OCI-LY1 (cell line): ENCODE results near the gene COX10.
"Not testable (repeated sequence)": the region's sequence is repeated elsewhere in the genome, so short reads cannot be mapped to it uniquely, and the experiment has no call there.

ENCODE experiments used
- H2AFZ ChIP-seq: fragments of 200-600 bp; sonication (generic), shearing (Covaris generic); 2 replicates; pipeline ENCODE4 v1.6.0; 2014; ENCODE audit warnings: antibody characterized with exemption, mild to moderate bottlenecking, low read length
- H3F3A ChIP-seq: fragments of 200-600 bp; sonication (generic), shearing (Covaris generic); 2 replicates; pipeline ENCODE4 v1.6.0; 2014; ENCODE audit warnings: mild to moderate bottlenecking, antibody characterized with exemption, low read length, moderate library complexity; ENCODE audit not compliant: insufficient read depth
- H3K27ac ChIP-seq: fragments of 200-600 bp; sonication (generic); 2 replicates; pipeline ENCODE4 v1.5.1; 2014; ENCODE audit warnings: low read length, mixed run types, mild to moderate bottlenecking, low read depth; ENCODE audit not compliant: poor library complexity, severe bottlenecking
- H3K27me3 ChIP-seq: fragments of 200-600 bp; sonication (generic); 2 replicates; pipeline ENCODE4 v1.6.0; 2014; ENCODE audit warnings: antibody characterized with exemption, mild to moderate bottlenecking, low read length, moderate library complexity; ENCODE audit not compliant: insufficient read depth
- H3K36me3 ChIP-seq: fragments of 200-600 bp; sonication (generic); 2 replicates; pipeline ENCODE4 v1.6.1; 2014; ENCODE audit warnings: mild to moderate bottlenecking, antibody characterized with exemption, low read length, moderate library complexity, mixed read lengths; ENCODE audit not compliant: insufficient read depth
- H3K4me1 ChIP-seq: fragments of 200-600 bp; sonication (generic); 2 replicates; pipeline ENCODE4 v1.5.1; 2014; ENCODE audit warnings: mild to moderate bottlenecking, low read length, moderate library complexity; ENCODE audit not compliant: insufficient read depth, severe bottlenecking
- H3K4me2 ChIP-seq: fragments of 200-600 bp; sonication (generic), shearing (Covaris generic); 2 replicates; pipeline ENCODE4 v1.6.1; 2014; ENCODE audit warnings: low read length
- H3K4me3 ChIP-seq: fragments of 200-600 bp; sonication (generic); 2 replicates; pipeline ENCODE4 v1.5.1; 2014; ENCODE audit warnings: low read length, low read depth, mild to moderate bottlenecking, mixed read lengths; ENCODE audit not compliant: poor library complexity, severe bottlenecking
- H3K79me2 ChIP-seq: fragments of 200-600 bp; shearing (Covaris generic); 2 replicates; pipeline ENCODE4 v1.6.1; 2016; ENCODE audit warnings: mixed run types, low read length, mixed read lengths; ENCODE audit not compliant: insufficient read depth
- H3K9ac ChIP-seq: fragments of 200-600 bp; sonication (generic), shearing (Covaris generic); 2 replicates; pipeline ENCODE4 v1.6.1; 2014; ENCODE audit warnings: mild to moderate bottlenecking, low read length, mixed read lengths
- H3K9me2 ChIP-seq: fragments of 200-600 bp; sonication (generic), shearing (Covaris generic); 2 replicates; pipeline ENCODE4 v1.6.1; 2014; ENCODE audit warnings: low read depth, mild to moderate bottlenecking, low read length, mixed read lengths
- H3K9me3 ChIP-seq: fragments of 200-600 bp; shearing (Covaris generic); 2 replicates; pipeline ENCODE4 v1.6.1; 2014; ENCODE audit warnings: low read length, mixed read lengths
- H4K20me1 ChIP-seq: fragments of 200-600 bp; sonication (generic), shearing (Covaris generic); 2 replicates; pipeline ENCODE4 v1.6.0; 2016; ENCODE audit warnings: mild to moderate bottlenecking, low read length; ENCODE audit not compliant: insufficient read depth
- CTCF ChIP-seq: fragments of 200-600 bp; sonication (generic), shearing (Covaris generic); IDR thresholded peaks from 2 replicates; pipeline ENCODE4 v1.5.1; 2017; ENCODE audit warnings: mild to moderate bottlenecking, antibody characterized with exemption, low read length, moderate library complexity, mixed read lengths
- EZH2 ChIP-seq: fragments of 200-600 bp; sonication (generic), shearing (Covaris generic); IDR thresholded peaks from 2 replicates; pipeline ENCODE4 v1.8.0; 2017; ENCODE audit warnings: borderline replicate concordance, mixed run types, mild to moderate bottlenecking, antibody characterized with exemption, low read length, moderate library complexity, mixed read lengths

COX10 gene

DNA sequence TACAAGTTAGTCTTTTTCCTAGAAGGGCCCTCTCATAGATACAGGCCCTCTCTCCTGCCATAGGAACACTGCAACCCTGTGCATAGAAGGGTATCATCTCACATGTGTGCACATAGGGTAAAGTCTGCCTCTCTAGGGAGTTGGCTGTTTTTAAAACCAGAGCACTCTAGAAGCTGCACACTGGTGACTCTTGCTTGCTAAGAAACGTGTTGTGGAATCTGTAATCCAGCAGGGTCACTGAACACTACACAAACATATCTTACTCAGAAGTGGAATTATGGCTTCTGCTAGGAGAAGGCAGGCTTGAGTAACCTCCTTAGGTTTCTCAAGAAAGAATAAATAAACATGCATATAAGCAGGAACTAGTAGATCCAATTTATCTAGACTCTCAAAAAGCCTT is 121.5 kb downstream of the COX10 start:
- H3K79me2 ChIP-seq, H3K9me2 ChIP-seq, H2AFZ ChIP-seq, H3K9me3 ChIP-seq, H4K20me1 ChIP-seq, H3F3A ChIP-seq, H3K27me3 ChIP-seq, H3K9ac ChIP-seq, H3K27ac ChIP-seq, H3K4me2 ChIP-seq, H3K4me3 ChIP-seq, H3K36me3 ChIP-seq: not testable (repeated sequence)
- H3K4me1 ChIP-seq = peaks cover 26% of the 10 kb centered on the region

DNA sequence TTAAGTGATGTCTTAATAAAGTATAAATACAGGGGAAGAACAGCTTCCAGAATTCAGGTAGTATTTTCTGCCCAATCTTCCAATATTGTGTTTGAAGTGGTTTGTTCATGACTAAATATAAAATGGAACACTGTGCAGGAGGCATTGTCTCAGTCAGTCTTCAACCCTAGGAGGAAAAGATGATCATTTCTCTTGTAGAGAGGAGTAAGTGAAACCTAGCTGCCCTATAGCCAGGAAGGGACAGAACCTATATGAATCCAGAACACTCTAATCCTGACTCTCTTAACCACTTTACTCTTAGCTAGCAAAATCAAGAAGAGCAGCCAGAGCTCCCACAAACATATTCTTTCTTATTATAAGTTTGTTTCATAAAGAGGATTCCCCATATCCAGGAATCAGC is 122.2 kb downstream of the COX10 start:
- H3K9me2 ChIP-seq, H3K36me3 ChIP-seq, H3K79me2 ChIP-seq, H3F3A ChIP-seq, H3K27me3 ChIP-seq, H3K27ac ChIP-seq, H3K4me2 ChIP-seq, H2AFZ ChIP-seq, H3K4me3 ChIP-seq, H3K9ac ChIP-seq, H4K20me1 ChIP-seq, H3K9me3 ChIP-seq: not testable (repeated sequence)
- H3K4me1 ChIP-seq = peaks cover 32% of the 10 kb centered on the region

DNA sequence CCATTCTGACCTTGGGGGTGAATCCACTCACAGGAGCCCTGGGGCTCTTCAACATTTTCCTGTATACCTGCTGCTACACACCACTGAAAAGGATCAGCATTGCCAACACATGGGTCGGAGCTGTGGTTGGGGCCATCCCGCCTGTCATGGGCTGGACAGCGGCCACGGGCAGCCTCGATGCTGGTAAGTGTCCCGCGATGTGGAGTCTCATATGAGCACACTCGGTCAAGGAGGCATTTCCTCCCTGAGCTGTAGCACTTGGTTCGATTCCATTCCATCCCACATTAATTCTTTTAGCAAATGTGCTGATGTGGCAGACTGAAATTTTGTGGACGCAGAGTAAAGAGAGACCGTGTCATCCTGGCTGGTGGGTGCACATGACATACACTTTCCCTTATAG is 122.7 kb downstream of the COX10 start:
- H3K9ac ChIP-seq, H2AFZ ChIP-seq, H3K79me2 ChIP-seq, H3K27me3 ChIP-seq, H4K20me1 ChIP-seq, H3K9me2 ChIP-seq, H3F3A ChIP-seq, H3K27ac ChIP-seq, H3K4me3 ChIP-seq, H3K9me3 ChIP-seq, H3K36me3 ChIP-seq: not testable (repeated sequence)
- Histone ChIP-seq H3K4me2 (peak overlapping the region; percentile 42; the same call in 1 of the 2 replicates), H3K4me1 (peaks cover 34% of the 10 kb centered on the region)

- not testable (repeated sequence) for H3K27ac ChIP-seq, H3K9me3 ChIP-seq, H3K9ac ChIP-seq, H3K9me2 ChIP-seq, H3F3A ChIP-seq, H2AFZ ChIP-seq, H3K4me3 ChIP-seq, H4K20me1 ChIP-seq, H3K79me2 ChIP-seq, H3K27me3 ChIP-seq, H3K36me3 ChIP-seq
- Histone ChIP-seq H3K4me2 (peak overlapping the region; percentile 42; the same call in 1 of the 2 replicates), H3K4me1 (peaks cover 34% of the 10 kb centered on the region)
Observed at GRCh38 chr17:14192636-14193344, 123.5 kb downstream of the COX10 start.

DNA sequence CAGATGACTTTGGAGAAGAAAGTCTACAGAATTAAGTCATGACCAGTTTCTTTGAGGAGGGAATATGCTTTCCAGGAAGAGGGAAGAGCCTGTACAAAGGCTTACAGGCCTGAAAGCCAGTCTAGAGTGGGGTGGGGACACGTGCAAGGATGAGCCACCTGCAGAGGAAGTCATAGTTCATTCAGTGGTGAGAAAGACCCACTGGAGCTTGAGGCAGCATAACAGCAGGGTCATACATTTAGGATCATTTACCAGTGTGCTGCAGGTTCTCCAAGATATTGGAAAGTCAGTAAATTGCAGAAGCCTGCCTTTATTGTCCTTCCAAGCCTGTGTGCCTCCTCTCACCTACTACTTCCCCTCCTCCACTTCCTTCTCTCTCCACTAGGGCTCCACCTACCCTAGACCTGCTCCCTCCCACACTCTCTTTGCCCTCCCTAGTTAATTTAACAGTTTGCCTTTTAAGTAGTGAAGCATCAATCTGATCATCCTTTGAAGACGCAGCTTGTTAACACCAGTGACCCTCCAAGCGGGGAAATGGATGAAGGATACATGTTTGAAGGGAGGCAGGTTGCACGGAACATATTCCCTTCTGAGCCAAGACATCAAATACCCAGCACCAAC is 127.2 kb downstream of the COX10 start:
- H3K27me3 ChIP-seq = no peaks in the 10 kb centered on the region
- H2AFZ ChIP-seq = no peak overlapping the region
- H4K20me1 ChIP-seq = no peaks in the 10 kb centered on the region
- H3K9me3 ChIP-seq = no peaks in the 10 kb centered on the region
- no peaks in the 10 kb centered on the region for H3K79me2 ChIP-seq
- peaks cover 26% of the 10 kb centered on the region for H3K4me1 ChIP-seq
- H3K36me3 ChIP-seq = peaks cover 11% of the 10 kb centered on the region
- no peaks in the 10 kb centered on the region for H3F3A ChIP-seq
- H3K9ac ChIP-seq = no peak overlapping the region
- H3K27ac ChIP-seq = no peak overlapping the region
- H3K4me2 ChIP-seq = no peak overlapping the region
- TF ChIP-seq EZH2 = no peak
- peak; percentile 39; the same call in 1 of the 2 replicates for TF ChIP-seq CTCF
- no peaks in the 10 kb centered on the region for H3K9me2 ChIP-seq
- no peak overlapping the region for H3K4me3 ChIP-seq
